NT2/D1 (cell line): ENCODE results near the gene DCC.
A peak's percentile ranks its signal among the peaks of the same experiment; 100 is the strongest.

Source experiments
- DNase-seq: peaks from one replicate; pipeline ENCODE4 v3.0.0-alpha.2; 2011; ENCODE audit warnings: low read depth, low spot score
- H3K27me3 ChIP-seq: 2 replicates; pipeline ENCODE4 v1.6.0; 2011; ENCODE audit warnings: mild to moderate bottlenecking; ENCODE audit not compliant: insufficient read length, insufficient read depth
- H3K36me3 ChIP-seq: 2 replicates; pipeline ENCODE4 v1.6.1; 2011; ENCODE audit warnings: mild to moderate bottlenecking, low read length, mixed read lengths; ENCODE audit not compliant: insufficient read depth, insufficient read length
- H3K4me1 ChIP-seq: 2 replicates; pipeline ENCODE4 v1.5.1; 2011; ENCODE audit not compliant: insufficient read depth, insufficient read length
- H3K4me3 ChIP-seq: 2 replicates; pipeline ENCODE4 v1.5.1; 2011; ENCODE audit warnings: low read depth; ENCODE audit not compliant: insufficient read length
- H3K9ac ChIP-seq: 2 replicates; pipeline ENCODE4 v1.6.0; 2011; ENCODE audit warnings: low read depth; ENCODE audit not compliant: insufficient read length
- H3K9me3 ChIP-seq: 2 replicates; pipeline ENCODE4 v1.5.1; 2011; ENCODE audit warnings: mild to moderate bottlenecking, low read length; ENCODE audit not compliant: insufficient read depth
- SUZ12 ChIP-seq: IDR thresholded peaks from 2 replicates; pipeline ENCODE4 v1.6.1; 2011; ENCODE audit not compliant: insufficient read length, insufficient read depth; ENCODE audit errors: extremely low read depth
- YY1 ChIP-seq: IDR thresholded peaks from 2 replicates; pipeline ENCODE4 v1.6.1; 2011; ENCODE audit not compliant: insufficient read length, insufficient read depth
- ZNF274 ChIP-seq: IDR thresholded peaks from 2 replicates; pipeline ENCODE4 v1.6.1; 2011; ENCODE audit warnings: mild to moderate bottlenecking, low read depth, low read length

The DCC gene

GRCh38 chr18:52339891-52340371 lies at the start of gene DCC:
Gene DCC (plus strand): TSS chr18:52340197. CDS start chr18:52340788, 591 bp downstream.
- peak; percentile 47 for DNase-seq
- Histone ChIP-seq H3K9me3 (no peaks in the 10 kb centered on the region), H3K4me1 (peaks cover 2% of the 10 kb centered on the region), H3K9ac (no peak within 1 kb of the TSS), H3K27me3 (peaks cover 52% of the 10 kb centered on the region), H3K4me3 (peak within 1 kb of the TSS; percentile 24), H3K36me3 (no peaks in the 10 kb centered on the region)
- no peak for TF ChIP-seq SUZ12
- no peak for TF ChIP-seq ZNF274
- TF ChIP-seq YY1: no peak

GRCh38 chr18:52310651-52311050 lies 29.3 kb upstream of the DCC start:
- H3K9ac ChIP-seq: no peak overlapping the region
- H3K4me1 ChIP-seq: no peaks in the 10 kb centered on the region
- no peaks in the 10 kb centered on the region for H3K36me3 ChIP-seq
- no peak overlapping the region for H3K4me3 ChIP-seq
- no peak for TF ChIP-seq SUZ12
- TF ChIP-seq ZNF274: no peak
- TF ChIP-seq YY1: no peak
- no peak for DNase-seq
- H3K9me3 ChIP-seq: no peaks in the 10 kb centered on the region
- no peaks in the 10 kb centered on the region for H3K27me3 ChIP-seq

- Histone ChIP-seq H3K27me3 (no peaks in the 10 kb centered on the region), H3K4me3 (no peak overlapping the region), H3K4me1 (no peaks in the 10 kb centered on the region), H3K9me3 (no peaks in the 10 kb centered on the region), H3K9ac (no peak overlapping the region), H3K36me3 (no peaks in the 10 kb centered on the region)
- TF ChIP-seq ZNF274 (no peak), SUZ12 (no peak), YY1 (no peak)
- no peak for DNase-seq
These were observed 28.7 kb upstream of the DCC start for GRCh38 chr18:52311331-52311730.

GRCh38 chr18:52312346-52312745 lies 27.7 kb upstream of the DCC start:
- Histone ChIP-seq H3K9ac (no peak overlapping the region), H3K9me3 (no peaks in the 10 kb centered on the region), H3K36me3 (no peaks in the 10 kb centered on the region), H3K27me3 (no peaks in the 10 kb centered on the region), H3K4me1 (no peaks in the 10 kb centered on the region), H3K4me3 (no peak overlapping the region)
- TF ChIP-seq SUZ12 (no peak), YY1 (no peak), ZNF274 (no peak)
- DNase-seq: no peak

GRCh38 chr18:52313213-52313612 lies 26.8 kb upstream of the DCC start:
- TF ChIP-seq ZNF274 (no peak), YY1 (no peak), SUZ12 (no peak)
- Histone ChIP-seq H3K9me3 (no peaks in the 10 kb centered on the region), H3K4me1 (no peaks in the 10 kb centered on the region), H3K9ac (no peak overlapping the region), H3K36me3 (no peaks in the 10 kb centered on the region), H3K4me3 (no peak overlapping the region), H3K27me3 (no peaks in the 10 kb centered on the region)
- no peak for DNase-seq

- H3K4me1 ChIP-seq: no peaks in the 10 kb centered on the region
- no peak for DNase-seq
- H3K36me3 ChIP-seq: no peaks in the 10 kb centered on the region
- H3K27me3 ChIP-seq: no peaks in the 10 kb centered on the region
- H3K9ac ChIP-seq: no peak overlapping the region
- H3K9me3 ChIP-seq: no peaks in the 10 kb centered on the region
- TF ChIP-seq SUZ12: no peak
- TF ChIP-seq ZNF274: no peak
- TF ChIP-seq YY1: no peak
- no peak overlapping the region for H3K4me3 ChIP-seq
These were observed 20.5 kb upstream of the DCC start for GRCh38 chr18:52319424-52319983.

- Histone ChIP-seq H3K4me3 (no peak overlapping the region), H3K27me3 (no peaks in the 10 kb centered on the region), H3K4me1 (no peaks in the 10 kb centered on the region), H3K9me3 (no peaks in the 10 kb centered on the region), H3K9ac (no peak overlapping the region), H3K36me3 (no peaks in the 10 kb centered on the region)
- TF ChIP-seq SUZ12: no peak
- TF ChIP-seq YY1: no peak
- no peak for TF ChIP-seq ZNF274
- no peak for DNase-seq
These were observed 17.7 kb upstream of the DCC start for GRCh38 chr18:52322307-52322706.
